HG02588 (cell line): Measurements from ENCODE around the gene ARL15.
"Not testable (repeated sequence)": the region's sequence is repeated elsewhere in the genome, so short reads cannot be mapped to it uniquely, and the experiment has no call there.

ENCODE experiments used
- ATAC-seq: cut with Tn5 transposase; IDR thresholded peaks from one replicate; pipeline ENCODE4 v1.9.1; 2021; ENCODE audit warnings: mild to moderate bottlenecking, moderate library complexity; ENCODE audit not compliant: unreplicated experiment

ARL15 gene

DNA sequence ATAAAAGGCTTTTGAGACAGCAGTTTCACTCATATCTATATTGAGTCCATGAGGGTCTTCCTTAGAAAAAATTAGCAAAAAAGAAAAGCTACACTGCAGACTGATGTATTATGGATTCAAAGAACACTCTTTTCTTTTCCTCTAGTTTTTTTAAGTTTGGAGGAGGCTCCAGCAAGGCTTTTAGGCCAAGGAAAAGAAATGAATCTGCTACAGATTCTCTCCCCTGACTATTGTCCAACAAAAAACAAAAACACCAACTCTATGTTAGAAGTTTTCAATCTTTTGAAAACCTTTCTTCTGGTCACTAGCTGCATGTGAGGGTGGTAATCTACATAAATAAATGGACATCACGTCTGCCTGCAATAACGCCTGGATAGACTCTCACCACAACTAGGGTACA is 310.4 kb downstream of the ARL15 start:
- ATAC-seq = no peak

- ATAC-seq = no peak
Measured at GRCh38 chr5:53997736-53998627, 312.4 kb downstream of the ARL15 start.

- ATAC-seq = no peak
Measured at GRCh38 chr5:53996008-53996407, 314.4 kb downstream of the ARL15 start.

- no peak for ATAC-seq
Measured at GRCh38 chr5:53994148-53994547, 316.2 kb downstream of the ARL15 start.

DNA sequence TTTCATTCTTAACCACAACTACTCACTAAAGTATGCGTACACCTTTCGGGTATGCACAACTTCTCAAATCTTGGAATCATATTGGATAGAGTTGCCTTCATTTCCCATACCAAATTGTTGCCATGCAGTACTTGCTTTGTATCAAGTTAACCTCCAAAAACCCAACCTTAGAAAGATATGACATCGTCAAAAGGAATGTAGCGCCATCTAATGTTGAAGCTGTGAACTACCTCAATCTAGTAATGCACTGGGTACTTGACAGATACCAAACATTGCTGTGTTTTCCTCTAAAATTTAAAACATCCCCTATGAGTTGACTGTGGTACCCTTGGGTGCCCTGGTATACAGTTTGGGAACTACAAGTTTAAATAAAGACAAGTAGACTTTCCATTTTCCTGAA is 318.4 kb downstream of the ARL15 start:
- no peak for ATAC-seq

DNA sequence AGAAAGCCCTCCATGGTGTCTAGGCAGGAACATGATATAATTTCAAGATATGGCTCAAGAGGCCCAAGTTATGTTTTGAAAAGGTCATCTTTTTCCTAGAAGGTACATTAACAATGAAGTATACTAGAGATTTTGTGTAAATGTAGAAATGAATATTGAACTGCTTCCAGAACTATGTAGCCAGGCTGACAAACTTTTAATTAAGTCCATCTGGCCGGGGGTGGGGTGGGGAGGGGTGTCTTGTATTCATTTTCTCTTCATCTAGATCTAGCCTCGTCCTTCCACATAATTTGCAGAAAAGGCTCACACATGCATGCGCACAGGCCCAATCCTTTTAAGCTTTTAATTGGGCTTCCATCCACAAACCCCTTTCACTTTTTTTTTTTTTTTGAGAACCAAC is 323.3 kb downstream of the ARL15 start:
- no peak for ATAC-seq

DNA sequence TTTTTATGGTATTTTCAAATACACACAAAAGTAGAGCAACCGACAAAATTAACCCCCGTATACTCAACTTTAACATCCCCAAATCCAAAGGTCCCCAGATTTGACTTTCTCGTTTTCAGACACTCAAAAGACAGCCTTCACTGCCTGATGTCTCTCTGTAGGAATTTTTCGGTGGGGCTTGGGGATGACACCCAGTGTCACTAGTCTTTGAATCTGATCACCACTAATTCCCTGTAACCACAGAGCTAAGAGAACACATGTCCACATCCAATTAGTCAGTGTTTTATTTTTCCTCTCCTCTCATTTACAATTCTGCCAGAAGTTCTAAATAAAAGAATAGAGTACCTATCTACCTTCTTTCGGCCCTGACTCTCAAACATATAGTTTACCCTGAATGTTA is 324.6 kb downstream of the ARL15 start:
- ATAC-seq = no peak

- ATAC-seq = no peak
Measured at GRCh38 chr5:53984971-53985370, 325.4 kb downstream of the ARL15 start.

- no peak for ATAC-seq
Measured at GRCh38 chr5:53983568-53984460, 326.6 kb downstream of the ARL15 start.

DNA sequence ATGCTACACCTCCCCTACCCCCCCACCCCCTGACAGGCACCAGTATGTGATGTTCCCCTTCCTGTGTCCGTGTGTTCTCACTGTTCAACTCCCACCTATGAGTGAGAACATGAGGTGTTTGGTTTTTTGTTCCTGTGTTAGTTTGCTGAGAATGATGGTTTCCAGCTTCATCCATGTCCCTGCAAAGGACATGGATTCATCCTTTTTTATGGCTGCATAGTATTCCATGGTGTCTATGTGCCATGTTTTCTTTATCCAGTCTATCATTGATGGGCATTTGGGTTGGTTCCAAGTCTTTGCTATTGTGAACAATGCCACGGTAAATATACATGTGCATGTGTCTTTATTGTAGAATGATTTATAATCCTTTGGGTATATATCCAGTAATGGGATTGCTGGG is 328.1 kb downstream of the ARL15 start:
- ATAC-seq = not testable (repeated sequence)

GRCh38 chr5:53980061-53980460 is 330.3 kb downstream of the ARL15 start:
- ATAC-seq = no peak

DNA sequence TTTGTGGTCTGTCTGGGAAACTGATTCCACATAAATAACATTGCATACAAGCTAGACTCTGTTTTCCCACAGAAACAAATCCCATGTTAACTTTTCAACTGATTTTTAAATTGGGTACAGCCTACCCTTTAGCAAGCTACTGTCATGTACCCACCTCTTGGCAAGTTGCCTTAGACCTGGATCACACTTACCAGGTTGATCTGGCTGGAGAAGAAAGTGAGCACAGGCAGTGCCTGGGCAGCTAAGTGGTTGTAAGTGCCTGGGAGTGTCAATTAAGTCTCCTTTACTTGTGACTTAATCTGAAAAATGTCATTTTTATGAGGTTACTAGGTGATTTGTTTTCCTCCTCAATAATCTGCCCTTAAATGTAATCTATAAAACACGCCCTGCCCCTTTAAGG is 336.4 kb downstream of the ARL15 start:
- no peak for ATAC-seq

GRCh38 chr5:53972314-53972713 is 338.1 kb downstream of the ARL15 start:
- no peak for ATAC-seq

GRCh38 chr5:53971551-53971950 is 338.8 kb downstream of the ARL15 start:
- ATAC-seq = no peak

DNA sequence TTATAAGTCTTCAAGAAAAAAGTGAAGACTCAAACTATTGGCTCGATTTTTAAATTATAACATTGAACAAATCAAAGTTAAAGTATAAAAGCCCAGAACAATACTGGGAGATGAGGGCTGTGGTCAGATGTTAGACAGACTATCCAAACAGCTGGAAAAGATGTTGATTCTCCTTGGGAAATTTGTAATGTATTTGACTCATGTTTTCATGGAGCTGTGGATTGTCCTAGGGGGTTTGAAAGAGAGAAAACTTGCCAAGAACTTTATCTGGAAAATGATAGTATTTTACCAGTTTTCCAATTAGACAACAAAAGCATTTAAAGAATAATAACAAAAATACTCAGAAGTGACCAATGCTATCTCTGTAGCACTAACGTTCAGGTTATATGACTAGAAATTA is 339.2 kb downstream of the ARL15 start:
- no peak for ATAC-seq

- ATAC-seq = no peak
Measured at GRCh38 chr5:53970475-53970874, 339.9 kb downstream of the ARL15 start.

DNA sequence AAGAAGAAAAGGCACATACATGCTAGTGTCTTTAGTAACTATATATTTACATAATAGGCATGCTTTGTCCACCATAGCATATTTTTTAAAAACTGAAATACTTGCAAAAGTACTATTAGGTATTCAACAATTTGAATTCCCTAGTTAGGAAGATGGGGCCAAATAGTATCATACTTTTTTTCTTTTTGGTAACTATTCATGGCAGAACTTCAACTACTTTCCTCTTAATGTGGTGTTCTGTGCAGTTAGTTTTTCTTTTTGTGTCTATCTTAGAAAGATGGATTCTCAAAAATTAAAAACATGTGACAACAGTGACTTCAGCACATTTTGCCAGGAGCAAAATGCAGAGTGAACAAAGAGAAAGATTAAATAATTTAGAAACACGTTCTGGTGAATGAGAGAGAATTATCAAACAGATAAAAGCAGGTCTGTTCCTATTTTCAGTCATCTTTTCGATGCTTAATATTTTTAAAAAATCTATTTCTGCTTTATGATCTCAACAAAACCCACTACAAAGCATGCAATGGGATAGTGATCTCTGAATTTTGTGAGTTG is 341.1 kb downstream of the ARL15 start:
- ATAC-seq = no peak

DNA sequence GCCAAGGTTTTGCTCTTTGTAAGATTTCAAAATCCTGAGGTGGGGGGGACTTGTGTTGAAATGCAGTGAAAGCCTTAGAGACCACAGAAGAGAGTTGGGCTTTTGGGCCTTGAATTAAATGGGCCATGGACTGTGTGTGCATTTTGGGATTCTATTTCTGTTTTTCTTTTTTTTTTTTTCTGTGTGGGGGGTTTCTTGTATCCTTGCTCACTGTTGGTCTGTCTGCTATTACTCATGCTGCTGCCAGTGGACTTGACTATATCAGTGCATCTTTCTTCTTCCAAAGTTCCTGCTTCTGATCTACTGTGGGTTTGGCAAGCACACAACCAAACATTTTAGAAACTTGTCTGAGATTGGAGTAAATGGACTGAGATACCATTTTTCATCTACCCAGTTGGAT is 344.9 kb downstream of the ARL15 start:
- no peak for ATAC-seq

DNA sequence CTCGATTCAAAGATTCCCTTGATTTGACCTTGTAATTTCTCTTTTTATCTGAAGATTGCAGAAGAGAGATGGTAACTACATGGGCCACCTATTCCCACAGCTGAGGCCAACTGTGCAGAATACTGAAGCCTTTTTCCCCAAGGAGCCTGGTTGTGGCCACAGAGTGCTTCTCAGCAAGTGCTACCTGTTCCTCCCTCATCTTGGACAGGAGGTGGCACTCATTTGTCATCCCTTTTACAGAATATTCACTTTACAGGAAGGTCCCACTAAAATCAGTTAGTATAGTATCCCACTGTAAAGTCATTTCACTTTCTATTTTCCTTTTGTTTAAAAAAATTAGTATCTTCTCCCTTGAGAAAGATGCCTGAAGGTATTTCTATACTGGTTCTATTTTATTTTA is 346.4 kb downstream of the ARL15 start:
- ATAC-seq = no peak

DNA sequence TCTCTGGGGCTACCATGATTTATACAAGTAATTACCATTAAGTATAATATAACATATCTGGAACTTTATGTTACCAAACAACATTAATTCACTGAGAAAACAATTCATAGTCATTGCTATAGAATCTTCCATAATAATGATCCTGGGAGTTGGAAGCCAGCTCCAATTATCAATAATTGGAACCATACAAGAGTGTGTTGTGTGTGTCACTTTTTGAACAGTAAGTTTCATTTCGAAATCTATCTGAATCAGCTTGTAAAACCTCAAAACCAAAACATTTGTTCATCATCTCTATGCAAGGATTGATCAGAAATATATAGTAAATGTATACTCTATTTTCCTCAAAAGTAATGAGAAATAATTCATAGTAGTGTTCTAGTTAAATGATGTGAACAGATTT is 348.1 kb downstream of the ARL15 start:
- ATAC-seq = no peak

DNA sequence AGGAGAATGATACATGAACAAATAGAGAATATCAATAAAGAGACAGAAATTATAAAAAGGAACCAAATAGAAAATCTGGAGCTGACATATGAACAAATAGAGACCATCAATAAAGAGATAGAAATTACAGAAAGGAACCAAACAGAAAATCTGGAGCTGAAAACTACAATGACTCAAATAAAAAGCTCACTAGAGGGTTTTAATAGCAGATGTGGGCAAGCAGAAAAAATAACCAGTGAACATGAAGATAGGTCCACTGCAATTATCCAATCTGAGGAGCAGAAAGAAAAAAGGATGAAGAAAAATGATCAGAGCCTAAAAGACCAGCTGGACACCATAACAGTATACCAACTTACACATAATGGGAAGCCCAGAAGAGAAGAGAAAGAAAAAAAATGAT is 353.7 kb downstream of the ARL15 start:
- no peak for ATAC-seq

GRCh38 chr5:53956196-53956595 is 354.2 kb downstream of the ARL15 start:
- ATAC-seq = no peak
